T-cell (primary cell): ENCODE data around the gene RAB30. TPM values are rescaled to one million over a fixed set of nuclear protein-coding genes. Genes with fewer than 3 reads are reported as not detected.
"Not testable (repeated sequence)": the region's sequence is repeated elsewhere in the genome, so short reads cannot be mapped to it uniquely, and the experiment has no call there.

Experiments
- ATAC-seq, 4 experiments: fragments of 200-7000 bp in 3 of 4; fragments of 150-1000 bp in 1 of 4; cut with Tn5 transposase; replicated peaks in 1 of 4; 1 replicate in 3 of 4; 2 replicates in 1 of 4; pipeline ENCODE4 v1.10.0; 2021; ENCODE audit warnings: moderate library complexity in 3 of 4, mild to moderate bottlenecking in 2 of 4, moderate number of reproducible peaks in 1 of 4
- CTCF ChIA-PET, 2 donors: fragments of 300-600 bp; sonication (Branson Sonifier 250); formaldehyde crosslinking; loops; one replicate each; lab custom pipeline; 2022; ENCODE audit warnings: antibody characterized with exemption in 2 of 2; lab: Charles Lee
- POLR2A ChIA-PET, 2 donors: fragments of 300-600 bp; sonication (Branson Sonifier 250); formaldehyde crosslinking; loops; one replicate each; lab custom pipeline; 2022; ENCODE audit warnings: antibody characterized with exemption in 2 of 2; lab: Charles Lee
- DNase-seq, 35 experiments: peaks; one replicate each; pipeline versions ENCODE4 v3.0.0 to v3.0.0-alpha.2; 2013 to 2023
- H3K27ac ChIP-seq: one replicate; pipeline ENCODE4 v1.5.1; 2013; ENCODE audit warnings: low read length
- H3K27me3 ChIP-seq, 2 experiments: replicated peaks in 1 of 2; 1 replicate in 1 of 2; 2 replicates in 1 of 2; pipeline versions ENCODE4 v1.6.1 to v1.7.0; 2013; ENCODE audit warnings: low read length in 1 of 2, mixed read lengths in 1 of 2; ENCODE audit not compliant: control insufficient read depth in 2 of 2, insufficient read depth in 2 of 2; ENCODE audit errors: extremely low read depth in 1 of 2
- H3K36me3 ChIP-seq, 2 donors: 1 replicate in 1 of 2; 2 replicates in 1 of 2; pipeline versions ENCODE4 v1.6.1 to v1.7.0; 2013; ENCODE audit warnings: low read length in 1 of 2; ENCODE audit not compliant: control insufficient read depth in 2 of 2, insufficient read depth in 1 of 2; ENCODE audit errors: extremely low read depth in 1 of 2
- H3K4me1 ChIP-seq, 2 experiments: 1 replicate in 1 of 2; 2 replicates in 1 of 2; pipeline versions ENCODE4 v1.6.1 to v1.7.0; 2013; ENCODE audit warnings: low read length in 2 of 2, mixed read lengths in 1 of 2; ENCODE audit not compliant: insufficient read depth in 2 of 2, control insufficient read depth in 1 of 2; ENCODE audit errors: extremely low read depth in 1 of 2
- H3K4me3 ChIP-seq, 2 donors: 1 replicate in 1 of 2; 2 replicates in 1 of 2; pipeline versions ENCODE4 v1.5.1 to v1.7.0; 2013; ENCODE audit warnings: mild to moderate bottlenecking in 2 of 2, low read length in 1 of 2, moderate library complexity in 1 of 2; ENCODE audit not compliant: control insufficient read depth in 1 of 2; ENCODE audit errors: extremely low read depth in 1 of 2
- H3K9me3 ChIP-seq: 2 replicates; pipeline ENCODE4 v1.7.0; 2013
- H3K27ac Mint-ChIP-seq, 2 donors: one replicate each; pipeline ENCODE4 v1.8.0; 2020 to 2021; ENCODE audit warnings: mild to moderate bottlenecking in 2 of 2, mixed read lengths in 2 of 2
- H3K27me3 Mint-ChIP-seq, 2 donors: one replicate each; pipeline ENCODE4 v1.8.0; 2021 to 2022; ENCODE audit warnings: mixed read lengths in 2 of 2
- H3K36me3 Mint-ChIP-seq: one replicate; pipeline ENCODE4 v1.8.0; 2021; ENCODE audit warnings: mixed read lengths
- H3K4me1 Mint-ChIP-seq, 3 donors: one replicate each; pipeline ENCODE4 v1.8.0; 2020 to 2022; ENCODE audit warnings: mixed read lengths in 3 of 3, mild to moderate bottlenecking in 1 of 3
- H3K4me3 Mint-ChIP-seq, 3 donors: one replicate each; pipeline ENCODE4 v1.8.0; 2020 to 2022; ENCODE audit warnings: mild to moderate bottlenecking in 3 of 3, mixed read lengths in 3 of 3, moderate library complexity in 3 of 3
- H3K9me3 Mint-ChIP-seq, 3 donors: one replicate each; pipeline ENCODE4 v1.8.0; 2020 to 2022; ENCODE audit warnings: mixed read lengths in 3 of 3
- WGBS: methylation state at CpG from one replicate; pipeline ENCODE4 v1.1.5; 2013; ENCODE audit warnings: missing lambda C conversion rate; ENCODE audit not compliant: insufficient coverage; 5-methylcytosine and 5-hydroxymethylcytosine counted together
- total RNA-seq, 35 experiments: library from RNA in 6 of 35; stranded (reverse) in 6 of 35; fragments of 120-200 nt in 1 of 35; gene quantifications; one replicate each; pipeline versions ENCODE4 v1.2.1 to v1.2.4 and lab custom pipeline; 2013 to 2026

Gene RAB30
- total RNA-seq, 5 donors from 2014 or later (not counting 1 experiment from before 2014, with no cell fraction given) = 18.6 to 44.5 (median 20.1) TPM

- CTCF ChIA-PET = interaction anchor here in 1 of 2 donors (0.6 to 1.0 kb wide), 2 partner anchors 14 to 24 kb away, joined by 3 read pairs; no protein-coding TSS in a partner anchor
- Mint-ChIP-seq H3K27me3 (no peaks in the 10 kb centered on the region), H3K27ac (peak overlapping the region in 1 of 2 donors; percentile 10), H3K9me3 (peaks cover 0 to 6% (median 0%) of the 10 kb centered on the region in 3 donors), H3K4me3 (no peak overlapping the region), H3K4me1 (peaks cover 33 to 44% (median 38%) of the 10 kb centered on the region in 3 donors), H3K36me3 (peaks cover 10% of the 10 kb centered on the region)
- Histone ChIP-seq H3K4me3 (no peak overlapping the region), H3K9me3 (no peaks in the 10 kb centered on the region), H3K36me3 (no peaks in the 10 kb centered on the region), H3K4me1 (peaks cover 4 to 5% of the 10 kb centered on the region in 2 experiments), H3K27ac (no peak overlapping the region), H3K27me3 (no peaks in the 10 kb centered on the region)
- DNase-seq (no peak), ATAC-seq (no peak)
- POLR2A ChIA-PET = no interaction called here
- WGBS = no CpG with 5 or more reads among the region's 1 CpG
Observed at GRCh38 chr11:83014951-83015350, 56.7 kb downstream of the RAB30 start.

GRCh38 chr11:83012168-83013067 lies 59.3 kb downstream of the RAB30 start:
- Mint-ChIP-seq H3K36me3 (peaks cover 15% of the 10 kb centered on the region), H3K4me3 (no peak overlapping the region), H3K27me3 (no peaks in the 10 kb centered on the region), H3K27ac (no peak overlapping the region), H3K4me1 (peaks cover 45 to 54% (median 49%) of the 10 kb centered on the region in 3 donors), H3K9me3 (peaks cover 0 to 6% (median 0%) of the 10 kb centered on the region in 3 donors)
- no peak overlapping the region for H3K27ac ChIP-seq
- ChIA-PET POLR2A (no interaction called here), CTCF (no interaction called here)
- H3K4me1 ChIP-seq = peaks cover 9 to 11% of the 10 kb centered on the region in 2 experiments
- no peaks in the 10 kb centered on the region for H3K27me3 ChIP-seq
- DNase-seq = no peak
- no peaks in the 10 kb centered on the region for H3K9me3 ChIP-seq
- no peaks in the 10 kb centered on the region for H3K36me3 ChIP-seq
- H3K4me3 ChIP-seq = no peak overlapping the region
- no peak for ATAC-seq
- WGBS = 90% methylated on average over 3 of the region's 7 CpGs

DNA sequence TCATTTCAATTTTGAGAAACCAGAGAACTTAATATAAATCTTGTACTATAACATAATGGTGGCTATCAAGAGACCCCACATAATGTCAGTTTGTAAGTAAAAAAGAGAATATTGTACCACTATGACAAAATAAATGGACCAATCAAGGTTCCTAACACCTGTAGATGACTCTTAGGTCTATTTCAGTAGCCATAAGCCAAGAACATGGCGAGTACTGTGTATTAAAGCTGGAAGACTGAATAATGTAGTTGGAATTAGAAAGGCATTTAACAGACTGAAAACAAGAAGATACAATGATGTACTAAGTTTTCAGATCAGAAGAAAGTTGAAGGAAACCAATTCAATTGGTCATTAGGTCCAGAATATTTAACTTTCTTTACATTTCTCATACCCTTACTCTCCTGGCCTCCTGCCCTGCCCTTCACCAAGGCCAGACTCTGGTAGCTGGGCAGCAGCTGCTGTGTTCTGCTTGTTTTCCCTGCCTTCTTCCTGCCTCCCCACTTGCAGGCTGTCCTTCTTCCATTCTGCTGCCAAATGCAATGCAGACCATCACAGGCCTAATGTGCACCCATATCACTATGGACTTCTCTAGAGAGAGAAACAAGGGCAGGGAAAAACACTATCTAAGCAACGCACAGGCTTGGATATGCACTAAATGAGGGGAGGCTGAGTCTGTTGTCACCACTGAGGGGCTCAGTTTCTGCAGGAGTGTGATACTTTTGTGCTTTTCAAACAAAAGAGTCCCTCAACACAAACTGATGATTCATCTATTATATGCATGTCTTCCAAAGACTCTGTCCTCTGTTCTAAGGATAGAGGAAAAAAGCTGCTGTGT lies 60.1 kb downstream of the RAB30 start:
- Mint-ChIP-seq H3K36me3 (peaks cover 15% of the 10 kb centered on the region), H3K4me3 (no peak overlapping the region), H3K27ac (no peak overlapping the region), H3K9me3 (peaks cover 0 to 6% (median 0%) of the 10 kb centered on the region in 3 donors), H3K4me1 (peaks cover 53 to 63% (median 57%) of the 10 kb centered on the region in 3 donors), H3K27me3 (no peaks in the 10 kb centered on the region)
- Histone ChIP-seq H3K4me1 (peaks cover 10 to 13% of the 10 kb centered on the region in 2 experiments), H3K4me3 (no peak overlapping the region), H3K27me3 (no peaks in the 10 kb centered on the region), H3K36me3 (no peaks in the 10 kb centered on the region), H3K27ac (no peak overlapping the region), H3K9me3 (no peaks in the 10 kb centered on the region)
- DNase-seq (no peak), ATAC-seq (no peak)
- ChIA-PET CTCF (no interaction called here), POLR2A (no interaction called here)
- 100% methylated on average over 1 of the region's 2 CpGs for WGBS

DNA sequence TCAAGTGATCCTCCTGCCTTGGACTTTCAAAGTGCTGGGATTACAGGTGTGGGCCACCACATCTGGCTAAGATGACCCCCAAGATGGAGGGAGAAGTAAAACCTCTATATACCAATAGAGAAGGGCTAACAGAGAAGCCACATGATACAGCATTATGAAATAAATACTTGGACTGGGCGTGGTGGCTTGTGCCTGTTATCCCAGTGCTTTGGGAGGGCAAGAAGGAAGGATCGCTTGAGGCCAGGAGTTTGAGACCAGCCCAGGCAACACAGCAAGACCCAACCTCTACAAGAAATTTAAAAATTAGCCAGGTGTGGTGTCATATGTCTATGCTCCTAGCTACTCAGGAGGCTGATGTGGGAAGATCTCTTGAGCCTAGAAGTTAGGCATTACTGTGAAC lies 61.7 kb downstream of the RAB30 start:
- DNase-seq = no peak
- Mint-ChIP-seq H3K27ac (no peak overlapping the region), H3K36me3 (peaks cover 15% of the 10 kb centered on the region), H3K27me3 (no peaks in the 10 kb centered on the region), H3K4me3 (no peak overlapping the region), H3K9me3 (peaks cover 0 to under 1% (median 0%) of the 10 kb centered on the region in 3 donors), H3K4me1 (peaks cover 53 to 60% (median 55%) of the 10 kb centered on the region in 3 donors)
- no peaks in the 10 kb centered on the region for H3K36me3 ChIP-seq
- H3K9me3 ChIP-seq = no peaks in the 10 kb centered on the region
- WGBS = no CpG with 5 or more reads among the region's 2 CpGs
- CTCF ChIA-PET = no interaction called here
- POLR2A ChIA-PET = no interaction called here
- peaks cover 10 to 12% of the 10 kb centered on the region in 2 experiments for H3K4me1 ChIP-seq
- no peaks in the 10 kb centered on the region for H3K27me3 ChIP-seq
- no peak overlapping the region for H3K27ac ChIP-seq
- no peak for ATAC-seq
- H3K4me3 ChIP-seq = no peak overlapping the region

GRCh38 chr11:83009136-83009535 lies 62.6 kb downstream of the RAB30 start:
- H3K9me3 Mint-ChIP-seq, H3K27ac ChIP-seq, H3K4me1 ChIP-seq, H3K4me3 ChIP-seq, DNase-seq, H3K4me3 Mint-ChIP-seq, H3K9me3 ChIP-seq, POLR2A ChIA-PET, ATAC-seq, H3K27me3 Mint-ChIP-seq, H3K27me3 ChIP-seq, H3K27ac Mint-ChIP-seq, H3K36me3 ChIP-seq: not testable (repeated sequence)
- Mint-ChIP-seq H3K4me1 (peaks cover 48 to 52% (median 49%) of the 10 kb centered on the region in 3 donors), H3K36me3 (peaks cover 15% of the 10 kb centered on the region)
- CTCF ChIA-PET = interaction anchor here in 1 of 2 donors (0.7 kb wide), 1 partner anchor 114 kb away, joined by 3 read pairs; no protein-coding TSS in a partner anchor
- WGBS = 99% methylated on average over 9 of the region's 10 CpGs

- ATAC-seq (no peak), DNase-seq (no peak)
- Histone ChIP-seq H3K4me3 (no peak overlapping the region), H3K27me3 (no peaks in the 10 kb centered on the region), H3K36me3 (no peaks in the 10 kb centered on the region), H3K4me1 (peaks cover 8 to 10% of the 10 kb centered on the region in 2 experiments), H3K9me3 (no peaks in the 10 kb centered on the region), H3K27ac (no peak overlapping the region)
- peaks cover 44 to 46% (median 45%) of the 10 kb centered on the region in 3 donors for H3K4me1 Mint-ChIP-seq
- H3K27me3 Mint-ChIP-seq = no peaks in the 10 kb centered on the region
- H3K36me3 Mint-ChIP-seq = peaks cover 12% of the 10 kb centered on the region
- H3K4me3 Mint-ChIP-seq = no peak overlapping the region
- no peak overlapping the region for H3K27ac Mint-ChIP-seq
- CTCF ChIA-PET = interaction anchor here in 1 of 2 donors (0.6 kb wide), 2 partner anchors 81 to 96 kb away, joined by 3 to 7 read pairs; no protein-coding TSS in a partner anchor
- 100% methylated on average over 1 of the region's 2 CpGs for WGBS
- POLR2A ChIA-PET = interaction anchor here in 1 of 2 donors (1.2 kb wide), 1 partner anchor 107 kb away, joined by 3 read pairs; the partner anchor contains the start of gene DDIAS
- H3K9me3 Mint-ChIP-seq = no peaks in the 10 kb centered on the region
Observed at GRCh38 chr11:83008581-83008923, 63.1 kb downstream of the RAB30 start.
